GM19452 (cell line): ENCODE data around the gene KBTBD12.
"Not testable (repeated sequence)": the region's sequence is repeated elsewhere in the genome, so short reads cannot be mapped to it uniquely, and the experiment has no call there.

Source experiments
- ATAC-seq: cut with Tn5 transposase; IDR thresholded peaks from one replicate; pipeline ENCODE4 v1.9.1; 2021; ENCODE audit not compliant: unreplicated experiment

The KBTBD12 gene

GRCh38 chr3:127902486-127902885 is 12.5 kb upstream of the KBTBD12 start:
- no peak for ATAC-seq

DNA sequence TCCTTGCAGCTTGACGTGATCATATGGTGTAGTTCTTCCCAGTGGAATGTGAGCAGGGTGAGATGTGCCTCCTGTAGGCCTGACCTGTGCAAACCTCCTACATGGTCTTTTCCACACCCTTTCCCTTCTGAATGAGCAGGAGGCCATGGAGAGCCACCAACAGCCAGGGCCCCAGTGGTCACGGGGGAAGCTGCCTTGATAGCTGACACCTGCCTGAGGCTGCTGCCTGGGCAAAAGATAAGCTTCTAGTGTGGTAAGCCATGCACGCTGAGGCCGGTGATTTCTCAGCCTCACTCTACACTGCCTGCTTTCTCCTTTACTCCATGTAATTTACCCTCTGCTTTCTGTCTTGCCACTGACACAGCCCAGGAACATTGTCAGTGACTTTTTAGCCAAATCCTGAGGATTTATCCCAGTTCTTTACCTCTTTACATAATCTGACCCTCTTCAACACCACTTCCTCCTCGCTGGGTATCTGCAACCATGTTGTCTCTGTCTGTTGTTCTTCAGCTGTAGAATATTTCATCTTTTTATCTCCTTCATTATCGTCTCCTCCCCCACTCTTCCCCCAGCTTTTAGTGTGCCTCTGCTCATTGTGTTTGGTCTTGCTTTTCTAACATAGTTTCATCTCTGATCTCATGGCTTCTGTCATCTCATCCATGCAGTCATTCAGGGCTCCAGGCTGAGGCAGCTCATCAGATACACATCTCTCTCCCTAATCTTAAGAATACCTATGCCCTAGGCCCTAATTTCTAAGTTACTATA is 11.2 kb upstream of the KBTBD12 start:
- ATAC-seq = no peak

DNA sequence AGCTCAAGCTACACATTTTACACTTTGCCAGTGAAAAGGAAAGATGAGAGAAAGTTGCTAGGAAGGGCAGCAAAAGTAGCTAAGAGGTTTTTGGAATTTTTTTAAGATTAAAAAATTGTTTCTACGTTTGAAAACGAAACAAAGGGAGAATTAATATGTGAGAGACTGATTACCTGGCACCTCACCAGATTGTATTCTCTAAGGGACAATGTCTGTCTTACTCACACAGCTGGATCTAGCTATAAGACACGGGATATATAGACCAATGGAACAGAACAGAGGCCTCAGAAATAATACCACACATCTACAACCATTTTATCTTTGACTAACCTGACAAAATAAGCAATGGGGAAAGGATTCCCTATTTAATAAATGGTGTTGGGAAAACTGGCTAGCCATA is 9.5 kb upstream of the KBTBD12 start:
- ATAC-seq = no peak

GRCh38 chr3:127906653-127907052 is 8.4 kb upstream of the KBTBD12 start:
- not testable (repeated sequence) for ATAC-seq

DNA sequence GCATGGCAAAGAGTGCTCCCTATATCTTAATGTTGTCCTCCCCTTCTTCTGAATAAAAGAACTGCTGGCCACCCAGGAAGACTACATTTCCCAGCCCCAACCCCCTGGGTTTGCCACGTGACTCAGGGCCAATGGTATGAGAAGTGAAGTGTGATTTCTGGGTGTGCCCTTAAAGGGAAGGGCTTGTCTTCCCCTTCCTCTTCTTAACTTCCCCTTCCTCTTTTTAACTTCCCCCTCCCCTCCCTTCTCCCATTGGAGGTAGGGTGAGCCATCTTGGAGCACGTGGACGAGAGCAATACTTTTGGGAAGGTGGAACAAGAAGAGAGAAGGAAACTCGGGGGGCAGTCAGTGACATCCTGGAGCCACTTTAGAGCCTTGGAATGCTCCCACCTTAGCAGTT is 6.8 kb upstream of the KBTBD12 start:
- ATAC-seq = no peak

DNA sequence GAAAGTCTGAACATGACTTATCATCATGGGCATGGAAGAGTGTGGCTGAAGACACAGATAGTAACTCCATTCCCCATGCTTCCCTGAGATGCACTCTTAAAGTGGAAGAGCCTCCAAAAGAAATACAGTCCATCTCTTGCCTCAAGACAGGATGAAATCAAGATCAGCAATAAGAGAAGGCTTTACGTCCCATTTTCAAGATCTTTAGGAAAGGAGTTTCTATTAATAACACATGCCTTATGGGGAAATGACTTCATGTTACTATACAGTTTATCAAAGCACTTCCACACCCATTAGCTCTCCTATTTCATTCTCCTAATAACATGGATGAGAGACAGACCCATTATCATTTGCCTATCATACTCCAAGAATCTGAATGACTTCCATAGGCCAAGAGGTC is 6.1 kb upstream of the KBTBD12 start:
- ATAC-seq = no peak

- no peak for ATAC-seq
These were observed 5.4 kb upstream of the KBTBD12 start for GRCh38 chr3:127909646-127910045.

DNA sequence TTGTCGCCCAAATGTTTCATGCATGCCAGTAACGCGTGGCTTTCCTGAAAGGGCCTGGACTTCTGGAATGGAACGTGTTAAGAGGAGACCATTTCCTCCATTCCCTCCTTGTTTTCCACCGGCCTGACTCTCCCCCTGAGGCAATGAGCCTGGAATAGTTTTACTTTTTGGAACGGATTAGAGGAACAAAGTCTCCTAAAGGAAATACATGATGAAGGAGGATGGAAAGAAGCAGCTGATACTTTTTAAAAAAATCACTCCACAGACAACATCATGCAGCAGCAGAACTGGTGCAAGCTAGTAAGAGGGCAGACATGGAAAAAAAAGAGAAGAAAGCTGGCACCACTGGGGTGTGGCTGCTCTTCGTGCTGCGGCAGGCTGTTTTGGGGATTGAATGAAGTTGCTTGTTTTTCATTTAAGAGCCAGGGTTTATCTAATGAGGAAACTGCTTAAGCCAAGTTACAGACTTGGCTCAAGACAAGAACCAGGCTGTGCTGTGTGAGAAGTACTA is 3.6 kb upstream of the KBTBD12 start:
- no peak for ATAC-seq

DNA sequence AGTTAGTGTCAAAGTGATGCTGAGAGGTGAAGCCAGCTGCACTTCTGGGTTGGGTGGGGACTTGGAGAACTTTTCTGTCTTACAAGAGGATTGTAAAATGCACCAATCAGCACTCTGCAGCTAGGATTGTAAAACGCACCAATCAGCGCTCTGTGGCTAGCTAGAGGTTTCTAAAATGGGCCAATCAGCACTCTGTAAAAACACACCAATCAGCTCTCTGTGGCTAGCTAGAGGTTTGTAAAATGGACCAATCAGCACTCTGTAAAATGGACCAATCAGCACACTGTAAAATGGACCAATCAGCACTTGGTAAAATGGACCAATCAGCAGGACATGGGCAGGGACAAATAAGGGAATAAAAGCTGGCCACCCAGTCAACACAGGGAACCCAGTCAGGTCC is 1.2 kb upstream of the KBTBD12 start:
- not testable (repeated sequence) for ATAC-seq

DNA sequence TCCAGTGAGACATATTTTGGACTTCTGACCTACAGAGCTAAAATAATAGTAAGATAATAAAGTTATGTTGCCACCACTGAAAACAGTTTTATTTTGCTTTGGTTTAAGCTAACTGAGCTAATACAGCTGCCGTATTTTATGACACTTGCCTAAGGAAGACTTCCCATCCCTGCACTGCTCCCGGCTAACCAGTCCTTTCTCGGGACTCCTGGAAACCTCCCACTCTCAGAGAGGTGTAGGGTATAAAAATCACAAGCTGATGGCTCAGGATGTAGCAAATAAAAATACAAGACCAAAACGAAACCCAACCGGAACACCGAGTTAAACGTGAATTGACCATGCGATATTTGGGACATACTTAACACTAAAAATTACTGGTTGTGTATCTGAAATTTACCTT is 448 bp upstream of the KBTBD12 start:
- ATAC-seq = no peak

DNA sequence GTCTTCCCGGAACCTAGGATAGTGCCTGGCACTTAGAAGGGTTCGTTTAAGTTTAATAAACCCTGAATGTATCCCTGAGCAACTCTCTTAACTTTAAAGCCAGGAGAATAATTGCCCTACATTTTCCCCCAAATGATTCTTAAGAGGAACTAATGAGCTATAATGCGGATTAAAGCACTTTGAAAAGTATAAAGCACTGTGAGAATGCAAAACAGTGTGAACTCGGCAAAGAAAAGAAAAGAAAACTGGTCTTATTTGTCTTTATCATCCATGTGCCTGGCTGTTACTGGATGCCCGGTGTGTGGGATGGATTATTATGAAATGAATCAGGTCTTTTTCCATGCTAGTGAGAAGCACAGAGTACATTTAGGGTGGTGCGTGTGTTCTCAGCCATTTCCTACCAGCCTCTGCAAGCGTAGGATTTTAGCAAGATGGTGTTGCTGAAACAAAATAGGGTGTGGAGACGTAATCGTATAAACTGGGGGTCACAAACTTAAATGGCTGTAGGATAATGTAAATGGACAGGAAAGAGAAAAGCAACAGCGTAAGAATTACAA is 983 bp downstream of the KBTBD12 start:
- ATAC-seq = no peak

DNA sequence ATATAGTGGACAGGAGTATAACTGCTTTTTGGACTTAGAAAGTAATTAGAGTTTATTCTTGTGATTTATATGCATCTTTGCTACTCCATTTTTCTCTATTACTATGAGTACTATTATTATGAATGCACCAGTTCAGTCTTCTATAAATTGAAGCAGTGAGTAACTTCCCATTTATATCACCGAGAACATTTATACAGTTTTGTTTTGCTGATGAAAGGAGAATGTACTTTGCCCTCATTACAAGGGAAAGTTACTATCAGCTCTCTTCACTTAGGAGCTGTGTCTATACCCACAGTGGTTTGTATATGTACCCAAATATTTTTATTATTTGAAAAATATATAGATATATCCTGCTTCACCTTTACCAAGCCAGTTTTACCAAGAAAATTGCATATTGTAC is 5.7 kb downstream of the KBTBD12 start:
- ATAC-seq = no peak

GRCh38 chr3:127923611-127924010 is 8.6 kb downstream of the KBTBD12 start:
- ATAC-seq = no peak

GRCh38 chr3:127925384-127925783 is 10.4 kb downstream of the KBTBD12 start:
- ATAC-seq = no peak

DNA sequence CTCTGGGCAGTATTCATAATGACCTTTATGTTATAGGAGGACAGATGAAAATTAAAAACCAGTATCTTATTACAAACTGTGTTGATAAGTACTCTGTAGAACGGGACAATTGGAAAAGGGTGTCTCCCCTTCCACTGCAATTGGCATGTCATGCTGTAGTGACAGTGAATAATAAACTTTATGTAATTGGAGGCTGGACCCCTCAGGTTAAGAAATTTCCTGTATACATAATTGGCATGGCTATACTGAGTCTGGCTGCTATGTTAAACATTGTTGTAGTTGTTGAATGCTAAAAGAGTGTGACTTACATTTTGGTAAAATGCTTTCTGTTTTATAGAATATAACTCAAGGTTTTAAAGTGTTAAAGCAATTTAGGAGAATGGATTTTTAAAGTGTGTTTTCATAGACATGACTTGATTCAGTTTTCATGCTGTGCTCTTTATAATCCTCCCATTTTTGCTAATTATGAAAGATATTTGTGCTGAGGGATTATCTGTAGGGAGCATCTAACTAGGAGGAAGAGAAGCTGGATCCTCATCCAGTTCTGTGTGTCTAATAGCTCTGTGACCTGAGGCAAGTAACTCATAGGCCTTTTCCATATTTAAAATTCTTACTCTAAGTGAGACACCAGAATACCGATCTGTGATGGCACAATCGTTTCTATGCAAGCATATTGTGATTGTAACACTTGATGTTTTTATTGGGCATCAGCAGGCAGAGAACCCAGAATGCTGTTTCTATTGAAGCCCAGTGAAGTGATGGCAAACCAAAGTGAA is 13.0 kb downstream of the KBTBD12 start:
- no peak for ATAC-seq

DNA sequence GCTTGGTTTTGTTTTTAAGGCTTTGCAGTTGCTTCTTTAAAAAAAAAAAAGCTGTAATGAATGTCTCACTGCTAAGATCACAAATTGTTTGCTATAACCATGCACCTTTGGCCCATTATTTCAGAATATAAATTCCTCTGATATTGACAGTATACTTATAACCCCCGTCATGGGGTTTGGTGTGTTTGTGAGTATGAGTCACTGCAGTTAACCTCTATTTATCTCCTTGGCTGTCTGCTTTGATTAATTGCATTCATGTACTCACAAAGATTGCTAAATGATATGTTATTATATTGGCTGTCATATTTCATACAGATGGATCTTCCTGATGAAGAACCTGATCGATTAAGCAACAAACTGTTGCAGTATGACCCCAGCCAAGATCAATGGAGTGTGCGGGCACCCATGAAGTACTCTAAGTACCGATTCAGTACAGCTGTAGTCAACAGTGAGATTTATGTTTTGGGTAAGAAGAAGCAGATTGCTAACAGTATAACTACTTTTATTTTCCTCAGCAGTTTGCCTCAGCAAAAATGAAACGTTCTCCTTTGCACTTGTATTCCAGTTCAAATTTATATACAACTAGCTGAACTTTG is 14.9 kb downstream of the KBTBD12 start:
- ATAC-seq = no peak

GRCh38 chr3:127933396-127933795 is 18.4 kb downstream of the KBTBD12 start:
- no peak for ATAC-seq

DNA sequence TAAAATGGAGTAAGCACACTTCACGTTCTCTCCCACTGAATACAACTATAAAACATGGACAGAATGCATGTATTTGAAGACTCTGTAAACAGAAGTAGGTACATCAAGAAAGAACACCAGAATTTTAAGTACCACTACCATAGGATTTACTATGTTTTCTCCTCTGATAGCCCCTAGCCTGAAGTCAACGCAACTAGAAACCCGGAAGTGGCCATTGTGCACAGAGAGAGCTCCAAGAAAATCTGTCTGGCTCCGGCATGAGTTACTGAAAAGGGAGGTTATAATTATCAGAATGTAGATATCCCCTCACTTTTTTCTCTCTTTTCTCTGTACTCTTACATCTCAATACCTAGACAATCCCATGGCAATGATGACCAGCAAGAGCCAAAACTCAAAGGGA is 23.8 kb downstream of the KBTBD12 start:
- no peak for ATAC-seq

DNA sequence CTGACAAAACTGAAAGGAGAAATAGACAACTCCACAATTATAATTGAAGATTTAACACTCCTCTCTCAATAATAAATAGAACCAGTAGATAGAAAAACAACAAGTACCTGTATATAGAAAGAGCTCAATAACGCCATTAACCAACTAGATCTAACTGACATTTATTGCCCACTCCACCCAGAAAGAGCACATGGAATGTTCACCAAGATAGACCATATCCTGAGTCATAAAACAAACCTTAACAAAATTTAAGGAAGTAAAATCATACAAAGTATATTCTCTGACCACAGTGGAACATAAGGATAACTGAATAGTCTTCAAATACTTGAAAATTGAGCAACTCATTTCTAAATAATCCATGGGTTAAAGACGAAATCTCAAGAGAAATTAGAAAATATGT is 25.1 kb downstream of the KBTBD12 start:
- ATAC-seq = no peak

GRCh38 chr3:127942613-127943012 is 27.6 kb downstream of the KBTBD12 start:
- ATAC-seq = no peak

DNA sequence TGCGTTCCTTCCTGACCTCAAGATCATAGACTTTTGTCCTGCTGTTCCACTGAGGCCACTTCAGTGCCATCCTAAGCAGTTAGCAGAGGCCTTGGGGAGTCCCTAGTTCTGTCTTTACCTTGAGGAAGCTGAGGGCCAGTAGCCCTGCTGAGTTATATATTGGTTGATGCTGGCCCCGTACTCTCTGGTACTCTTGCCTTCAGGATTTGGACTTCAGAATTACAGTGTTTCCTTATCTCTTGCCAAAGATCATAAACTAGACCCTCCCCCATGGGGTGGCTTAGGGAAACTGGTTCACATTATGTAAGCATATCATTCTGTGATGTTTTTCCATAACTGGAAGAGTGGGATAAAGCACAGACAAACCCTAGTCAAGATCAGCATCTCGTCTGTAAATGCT is 33.2 kb downstream of the KBTBD12 start:
- ATAC-seq = no peak
